GM10847 (cell line): ENCODE measurements around the gene CLEC18B.

Experiments used
- POLR2A ChIP-seq: IDR thresholded peaks from 2 replicates; pipeline ENCODE4 v1.6.1; 2011; ENCODE audit not compliant: insufficient read length; ENCODE audit errors: extremely low read depth

Gene CLEC18B

GRCh38 chr16:74450967-74451760, 29.9 kb upstream of the CLEC18B start:
- TF ChIP-seq POLR2A = no peak

GRCh38 chr16:74450236-74450635, 29.0 kb upstream of the CLEC18B start:
- TF ChIP-seq POLR2A = no peak

GRCh38 chr16:74449470-74449869, 28.2 kb upstream of the CLEC18B start:
- no peak for TF ChIP-seq POLR2A

GRCh38 chr16:74448990-74449389, 27.7 kb upstream of the CLEC18B start:
- TF ChIP-seq POLR2A = no peak

- no peak for TF ChIP-seq POLR2A
These were observed 26.3 kb upstream of the CLEC18B start for GRCh38 chr16:74447578-74447977.

- no peak for TF ChIP-seq POLR2A
These were observed 25.6 kb upstream of the CLEC18B start for GRCh38 chr16:74446866-74447265.

GRCh38 chr16:74439685-74440084, 18.4 kb upstream of the CLEC18B start:
- no peak for TF ChIP-seq POLR2A

- no peak for TF ChIP-seq POLR2A
These were observed 17.3 kb upstream of the CLEC18B start for GRCh38 chr16:74438492-74438979.

GRCh38 chr16:74431516-74431915, 10.2 kb upstream of the CLEC18B start:
- TF ChIP-seq POLR2A = no peak

- no peak for TF ChIP-seq POLR2A
These were observed 48.1 kb downstream of the CLEC18B start for GRCh38 chr16:74372953-74373846.

- TF ChIP-seq POLR2A = no peak
These were observed 48.9 kb downstream of the CLEC18B start for GRCh38 chr16:74372369-74372768.

- TF ChIP-seq POLR2A = peak; percentile 50
These were observed 53.0 kb downstream of the CLEC18B start for GRCh38 chr16:74368002-74368911.
